B cell (primary cell): ENCODE measurements around the gene BAZ1B. TPM values are rescaled to one million over a fixed set of nuclear protein-coding genes. Genes with fewer than 3 reads are reported as not detected.
A peak's percentile ranks its signal among the peaks of the same experiment; 100 is the strongest.

Source experiments
- ATAC-seq: fragments of 200-7000 bp; cut with Tn5 transposase; one replicate; pipeline ENCODE4 v1.10.0; 2021; ENCODE audit warnings: low read depth, mild to moderate bottlenecking, moderate number of reproducible peaks, moderate library complexity
- CTCF ChIA-PET: fragments of 350-600 bp; sonication (Branson Sonifier 250); formaldehyde crosslinking; loops from one replicate; lab custom pipeline; 2021; ENCODE audit warnings: antibody characterized with exemption, inconsistent platforms; lab: Charles Lee
- POLR2A ChIA-PET: fragments of 350-600 bp; sonication (Branson Sonifier 250); formaldehyde crosslinking; loops from one replicate; lab custom pipeline; 2021; ENCODE audit warnings: antibody characterized with exemption; lab: Charles Lee
- DNase-seq: peaks from one replicate; pipeline ENCODE4 v3.0.0; 2013
- H2AFZ ChIP-seq: 2 replicates; pipeline ENCODE4 v1.6.1; 2012; ENCODE audit warnings: mild to moderate bottlenecking, low read depth, low read length; ENCODE audit not compliant: insufficient read depth, poor library complexity, severe bottlenecking
- H3K27ac ChIP-seq, 2 donors: 1 replicate in 1 of 2; 2 replicates in 1 of 2; pipeline ENCODE4 v1.5.1; 2012 to 2013; ENCODE audit warnings: low read length in 2 of 2, mild to moderate bottlenecking in 2 of 2, moderate library complexity in 1 of 2
- H3K27me3 ChIP-seq, 4 experiments: fragments of 200-600 bp in 1 of 4; sonication (generic) in 1 of 4; replicated peaks in 1 of 4; 1 replicate in 2 of 4; 2 replicates in 2 of 4; pipeline versions ENCODE4 v1.6.1 to v1.7.0; 2013 to 2016; ENCODE audit warnings: low read length in 3 of 4, mild to moderate bottlenecking in 2 of 4, mixed read lengths in 1 of 4, moderate library complexity in 1 of 4; ENCODE audit not compliant: insufficient read depth in 4 of 4, control insufficient read depth in 3 of 4; ENCODE audit errors: control extremely low read depth in 1 of 4
- H3K36me3 ChIP-seq, 2 experiments: replicated peaks in 1 of 2; 1 replicate in 1 of 2; 2 replicates in 1 of 2; pipeline versions ENCODE4 v1.6.1 to v1.7.1; 2013; ENCODE audit warnings: low read length in 1 of 2; ENCODE audit not compliant: insufficient read depth in 2 of 2, control insufficient read depth in 1 of 2; ENCODE audit errors: control extremely low read depth in 1 of 2, extremely low read depth in 1 of 2
- H3K4me1 ChIP-seq, 2 donors: fragments of 200-600 bp in 1 of 2; sonication (generic) in 1 of 2; 1 replicate in 1 of 2; 2 replicates in 1 of 2; pipeline versions ENCODE4 v1.5.1 to v1.6.1; 2013 to 2017; ENCODE audit warnings: low read length in 2 of 2; ENCODE audit not compliant: control insufficient read depth in 2 of 2, insufficient read depth in 2 of 2
- H3K4me2 ChIP-seq: replicated peaks from 2 replicates; pipeline ENCODE3; 2012; ENCODE audit warnings: mild to moderate bottlenecking, low read depth, low read length; ENCODE audit not compliant: poor library complexity, severe bottlenecking
- H3K4me3 ChIP-seq, 5 experiments: fragments of 200-600 bp in 1 of 5; sonication (generic) in 1 of 5; 1 replicate in 3 of 5; 2 replicates in 2 of 5; pipeline versions ENCODE4 v1.5.1 to v1.7.0; 2011 to 2016; ENCODE audit warnings: low read length in 4 of 5, mild to moderate bottlenecking in 4 of 5, low read depth in 2 of 5, control low read depth in 1 of 5, moderate library complexity in 1 of 5; ENCODE audit not compliant: insufficient read depth in 1 of 5; ENCODE audit errors: control extremely low read depth in 1 of 5, extremely low read depth in 1 of 5
- H3K79me2 ChIP-seq: fragments of 200-600 bp; sonication (generic); one replicate; pipeline ENCODE4 v1.6.0; 2016; ENCODE audit warnings: low read length; ENCODE audit not compliant: control insufficient read depth, insufficient read depth
- H3K9ac ChIP-seq: fragments of 200-600 bp; sonication (generic); 2 replicates; pipeline ENCODE4 v1.6.1; 2017; ENCODE audit warnings: mild to moderate bottlenecking, low read length, moderate library complexity
- H3K9me3 ChIP-seq, 3 donors: one replicate each; pipeline versions ENCODE4 v1.6.1 to v1.7.1; 2013; ENCODE audit warnings: low read length in 2 of 3; ENCODE audit not compliant: control insufficient read depth in 2 of 3, insufficient read depth in 1 of 3; ENCODE audit errors: control extremely low read depth in 1 of 3
- H4K20me1 ChIP-seq: 2 replicates; pipeline ENCODE4 v1.6.0; 2012; ENCODE audit warnings: mild to moderate bottlenecking, low read length; ENCODE audit not compliant: insufficient read depth, control insufficient read depth, poor library complexity, severe bottlenecking
- H3K27ac Mint-ChIP-seq: one replicate; pipeline ENCODE4 v1.8.0; 2021; ENCODE audit warnings: mixed read lengths
- H3K27me3 Mint-ChIP-seq: one replicate; pipeline ENCODE4 v1.8.0; 2021; ENCODE audit warnings: mixed read lengths
- H3K4me1 Mint-ChIP-seq: one replicate; pipeline ENCODE4 v1.8.0; 2021; ENCODE audit warnings: mixed read lengths
- H3K4me3 Mint-ChIP-seq: one replicate; pipeline ENCODE4 v1.8.0; 2021; ENCODE audit warnings: mixed read lengths
- H3K9me3 Mint-ChIP-seq: one replicate; pipeline ENCODE4 v1.8.0; 2022; ENCODE audit warnings: mixed read lengths; ENCODE audit not compliant: insufficient read depth
- CTCF ChIP-seq: fragments of 200-600 bp; IDR thresholded peaks from one replicate; pipeline ENCODE4 v1.8.0; 2022; ENCODE audit warnings: antibody characterized with exemption, mild to moderate bottlenecking
- EZH2 ChIP-seq: IDR thresholded peaks from 2 replicates; pipeline ENCODE4 v1.6.1; 2012; ENCODE audit warnings: borderline replicate concordance, low read depth, mild to moderate bottlenecking, moderate library complexity, low read length; ENCODE audit not compliant: insufficient read depth, poor library complexity, severe bottlenecking
- WGBS: methylation state at CpG from one replicate; pipeline ENCODE4 v1.1.5; 2013; ENCODE audit warnings: missing lambda C conversion rate; ENCODE audit not compliant: insufficient coverage; 5-methylcytosine and 5-hydroxymethylcytosine counted together
- intact Hi-C: fragments of 100-400 bp; cut with micrococcal nuclease; formaldehyde crosslinking; loops from one replicate; pipeline ENCODE4 v1.10.0; 2022
- polyA plus RNA-seq: library from polyadenylated mRNA; depleted of rRNA; stranded (reverse); fragments of >200 nt; gene quantifications from 2 replicates; pipeline ENCODE4 v1.2.3, GENCODE V29; 2012
- total RNA-seq, 2 donors: library from RNA; stranded (reverse); fragments of 120-200 nt in 1 of 2; gene quantifications; 1 replicate in 1 of 2; 2 replicates in 1 of 2; pipeline versions ENCODE4 v1.2.3 to v1.2.4, GENCODE V29; 2013 to 2022

Gene BAZ1B
- total and polyA plus RNA-seq, 2 donors (not counting 1 experiment from before 2014, with no cell fraction given) = 17.2 to 68.1 TPM

- ATAC-seq = peak; percentile 91
- Histone ChIP-seq H2AFZ (no peak overlapping the region), H3K9me3 (no peaks in the 10 kb centered on the region), H3K4me1 (no peaks in the 10 kb centered on the region), H3K4me3 (no peak overlapping the region), H3K4me2 (no peak overlapping the region), H3K27me3 (no peaks in the 10 kb centered on the region), H3K79me2 (peaks cover 15% of the 10 kb centered on the region), H3K36me3 (peaks cover 7 to 59% of the 10 kb centered on the region in 2 experiments), H4K20me1 (peaks cover 10% of the 10 kb centered on the region), H3K9ac (no peak overlapping the region), H3K27ac (no peak overlapping the region)
- DNase-seq = peak; percentile 76
- ChIA-PET CTCF (interaction anchor here (0.6 to 3.0 kb wide), 21 partner anchors 11 to 635 kb away, joined by 3 to 14 read pairs (median 4); partner anchors contain the start of gene TYW1B), POLR2A (no interaction called here)
- peak; percentile 99 for TF ChIP-seq CTCF
- no peak for TF ChIP-seq EZH2
- peaks cover 1% of the 10 kb centered on the region for H3K4me1 Mint-ChIP-seq
- WGBS = 100% methylated on average over 3 of the region's 5 CpGs
- no peaks in the 10 kb centered on the region for H3K27me3 Mint-ChIP-seq
- no peaks in the 10 kb centered on the region for H3K9me3 Mint-ChIP-seq
- no peak overlapping the region for H3K27ac Mint-ChIP-seq
- no peak overlapping the region for H3K4me3 Mint-ChIP-seq
- intact Hi-C loops = loop anchor here (2.0 to 5.0 kb wide), 2 partner anchors 127 to 625 kb away; partner anchors contain the start of gene TYW1B
Observed at GRCh38 chr7:73451780-73452398, 70.2 kb downstream of the BAZ1B start.

- 100% methylated on average over 2 of the region's 5 CpGs for WGBS
- H3K9me3 ChIP-seq = no peaks in the 10 kb centered on the region
- DNase-seq (no peak), ATAC-seq (no peak)
- no peak overlapping the region for H3K4me3 ChIP-seq
- Mint-ChIP-seq H3K4me3 (no peak overlapping the region), H3K27ac (no peak overlapping the region), H3K27me3 (no peaks in the 10 kb centered on the region), H3K4me1 (peaks cover 1% of the 10 kb centered on the region), H3K9me3 (no peaks in the 10 kb centered on the region)
- POLR2A ChIA-PET = no interaction called here
- no peak overlapping the region for H3K4me2 ChIP-seq
- TF ChIP-seq EZH2 = no peak
- no peak for TF ChIP-seq CTCF
- peaks cover 7 to 70% of the 10 kb centered on the region in 2 experiments for H3K36me3 ChIP-seq
- no peak overlapping the region for H3K9ac ChIP-seq
- H3K27me3 ChIP-seq = no peaks in the 10 kb centered on the region
- intact Hi-C loops = no loop called here
- peaks cover 16% of the 10 kb centered on the region for H4K20me1 ChIP-seq
- peaks cover 15% of the 10 kb centered on the region for H3K79me2 ChIP-seq
- H2AFZ ChIP-seq = no peak overlapping the region
- H3K4me1 ChIP-seq = no peaks in the 10 kb centered on the region
- CTCF ChIA-PET = no interaction called here
- no peak overlapping the region for H3K27ac ChIP-seq
Observed at GRCh38 chr7:73449422-73449821, 72.7 kb downstream of the BAZ1B start.
